ENCODE data around the gene KRT83.
"Not testable (repeated sequence)": the region's sequence is repeated elsewhere in the genome, so short reads cannot be mapped to it uniquely, and the experiment has no call there.

The KRT83 gene

DNA sequence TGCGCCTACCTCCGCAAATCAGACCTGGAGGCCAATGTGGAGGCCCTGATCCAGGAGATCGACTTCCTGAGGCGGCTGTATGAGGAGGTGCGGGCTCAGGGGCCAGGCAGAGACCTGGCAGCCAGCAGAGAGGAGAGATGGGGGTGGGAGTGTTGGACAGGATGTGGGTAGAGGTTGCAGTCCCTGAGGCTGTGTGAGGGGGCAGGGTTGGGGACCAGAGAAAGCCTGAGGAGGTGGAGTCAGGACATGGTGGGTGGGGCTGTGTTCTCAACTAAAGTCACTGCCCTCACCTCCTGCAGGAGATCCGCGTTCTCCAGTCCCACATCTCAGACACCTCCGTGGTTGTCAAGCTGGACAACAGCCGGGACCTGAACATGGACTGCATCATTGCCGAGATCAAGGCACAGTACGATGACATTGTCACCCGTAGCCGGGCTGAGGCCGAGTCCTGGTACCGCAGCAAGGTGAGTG lies 16.2 kb downstream of the KRT83 start:
- not testable (repeated sequence) for H3K4me1 ChIP-seq (ENCODE audit: control insufficient read depth, insufficient read depth, low read length); H3K4me3 ChIP-seq (ENCODE audit: low read depth, low read length); H3K9me3 ChIP-seq (ENCODE audit: control insufficient read depth, insufficient read depth, low read length); H3K9ac ChIP-seq (ENCODE audit: low read depth, low read length); H3K36me3 ChIP-seq (ENCODE audit: control insufficient read depth, insufficient read depth, low read length)
- peaks cover 38% of the 10 kb centered on the region for H3K27me3 ChIP-seq (ENCODE audit: control insufficient read depth, insufficient read depth, low read length)

DNA sequence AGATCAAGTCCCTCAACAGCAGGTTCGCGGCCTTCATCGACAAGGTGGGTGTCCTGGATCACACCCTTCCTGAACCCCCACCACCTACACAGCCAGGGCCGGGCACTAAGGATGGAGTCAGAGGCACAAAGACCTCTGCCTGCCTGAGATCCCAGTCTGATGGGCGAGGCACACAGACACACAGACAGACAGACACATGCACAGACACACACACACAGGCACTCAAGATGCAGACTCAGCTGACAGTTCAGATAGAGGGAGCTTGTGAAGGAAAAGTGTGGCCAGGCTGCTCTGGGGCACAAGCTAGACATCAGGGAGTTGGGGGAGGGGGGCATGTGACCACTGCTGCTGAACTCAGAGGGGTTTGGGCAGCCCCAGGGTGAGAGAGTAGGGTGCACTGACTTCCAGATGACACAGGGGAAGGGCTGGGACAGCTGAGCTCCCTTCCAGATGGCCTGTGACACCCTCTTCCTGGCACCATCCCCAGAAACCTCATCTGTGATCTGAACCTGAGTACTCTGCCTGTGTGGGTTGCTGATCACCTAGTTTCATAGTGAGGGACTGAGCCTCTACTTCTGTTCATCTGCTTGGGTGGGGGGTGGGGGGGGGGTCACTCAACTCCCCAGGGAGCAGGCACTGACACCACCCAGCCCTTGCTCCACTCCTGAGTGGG lies 18.8 kb downstream of the KRT83 start:
- not testable (repeated sequence) for H3K9me3 ChIP-seq (ENCODE audit: control insufficient read depth, insufficient read depth, low read length); H3K9ac ChIP-seq (ENCODE audit: low read depth, low read length); H3K4me3 ChIP-seq (ENCODE audit: low read depth, low read length); H3K36me3 ChIP-seq (ENCODE audit: control insufficient read depth, insufficient read depth, low read length); H3K4me1 ChIP-seq (ENCODE audit: control insufficient read depth, insufficient read depth, low read length)
- H3K27me3 ChIP-seq (ENCODE audit: control insufficient read depth, insufficient read depth, low read length), result peaks cover 13% of the 10 kb centered on the region

GRCh38 chr12:52301721-52302120 lies 19.5 kb downstream of the KRT83 start:
- H3K4me3 ChIP-seq (ENCODE audit: low read depth, low read length); H3K4me1 ChIP-seq (ENCODE audit: control insufficient read depth, insufficient read depth, low read length); H3K27me3 ChIP-seq (ENCODE audit: control insufficient read depth, insufficient read depth, low read length); H3K36me3 ChIP-seq (ENCODE audit: control insufficient read depth, insufficient read depth, low read length); H3K9me3 ChIP-seq (ENCODE audit: control insufficient read depth, insufficient read depth, low read length); H3K9ac ChIP-seq (ENCODE audit: low read depth, low read length): not testable (repeated sequence)

DNA sequence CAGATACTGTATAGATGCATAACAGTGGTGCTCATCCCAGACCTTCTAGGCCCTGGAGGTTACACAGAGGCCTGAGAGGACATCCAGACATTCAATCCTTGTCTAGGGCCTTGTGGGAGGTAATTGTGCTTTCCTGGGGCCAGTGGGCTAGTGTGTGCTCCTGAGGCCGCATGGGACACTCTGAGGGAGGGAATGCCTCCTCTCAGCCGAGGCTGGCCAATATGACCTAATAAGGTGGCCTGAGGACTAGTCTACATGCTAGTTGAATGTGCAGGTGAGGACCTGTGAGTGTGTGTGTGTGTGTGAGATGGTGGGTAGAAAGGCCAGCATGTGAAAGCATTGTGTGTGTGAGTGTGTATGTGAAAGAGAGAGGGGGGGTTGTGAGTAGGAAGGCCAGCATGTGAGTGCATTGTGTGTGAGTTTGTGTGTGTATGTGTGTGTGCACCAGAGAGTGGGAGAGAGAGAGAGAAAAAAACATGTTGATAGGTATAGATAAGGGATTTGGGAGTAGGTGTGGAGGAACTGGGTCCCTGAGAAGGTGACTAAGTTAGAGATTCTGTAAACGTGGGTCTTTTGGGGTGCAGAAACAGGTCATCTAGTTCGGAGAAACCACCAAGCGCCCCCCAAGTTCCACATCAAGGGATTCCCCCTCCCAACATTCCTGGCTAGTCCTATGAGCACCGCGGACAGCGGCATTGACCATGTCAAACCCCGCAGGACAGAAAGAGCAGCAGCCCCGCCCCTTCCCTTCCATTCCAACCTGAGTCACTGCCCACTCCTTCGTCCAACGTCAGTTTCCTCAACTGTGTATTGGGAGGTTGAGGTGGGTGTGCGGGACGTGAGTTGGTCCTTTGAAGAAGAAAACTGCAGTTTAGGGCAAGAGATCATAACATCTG lies 20.2 kb downstream of the KRT83 start:
- H3K9me3 ChIP-seq (ENCODE audit: control insufficient read depth, insufficient read depth, low read length), result no peaks in the 10 kb centered on the region
- H3K4me3 ChIP-seq (ENCODE audit: low read depth, low read length), result no peak overlapping the region
- H3K9ac ChIP-seq (ENCODE audit: low read depth, low read length), result no peak overlapping the region
- H3K36me3 ChIP-seq (ENCODE audit: control insufficient read depth, insufficient read depth, low read length), result no peaks in the 10 kb centered on the region
- H3K4me1 ChIP-seq (ENCODE audit: control insufficient read depth, insufficient read depth, low read length), result no peaks in the 10 kb centered on the region
- H3K27me3 ChIP-seq (ENCODE audit: control insufficient read depth, insufficient read depth, low read length), result peaks cover 3% of the 10 kb centered on the region

GRCh38 chr12:52298677-52299190 lies 22.5 kb downstream of the KRT83 start:
- Histone ChIP-seq H3K9ac (ENCODE audit: low read depth, low read length) (no peak overlapping the region), H3K4me3 (ENCODE audit: low read depth, low read length) (no peak overlapping the region), H3K9me3 (ENCODE audit: control insufficient read depth, insufficient read depth, low read length) (no peaks in the 10 kb centered on the region), H3K4me1 (ENCODE audit: control insufficient read depth, insufficient read depth, low read length) (no peaks in the 10 kb centered on the region), H3K27me3 (ENCODE audit: control insufficient read depth, insufficient read depth, low read length) (peaks cover 3% of the 10 kb centered on the region), H3K36me3 (ENCODE audit: control insufficient read depth, insufficient read depth, low read length) (no peaks in the 10 kb centered on the region)

DNA sequence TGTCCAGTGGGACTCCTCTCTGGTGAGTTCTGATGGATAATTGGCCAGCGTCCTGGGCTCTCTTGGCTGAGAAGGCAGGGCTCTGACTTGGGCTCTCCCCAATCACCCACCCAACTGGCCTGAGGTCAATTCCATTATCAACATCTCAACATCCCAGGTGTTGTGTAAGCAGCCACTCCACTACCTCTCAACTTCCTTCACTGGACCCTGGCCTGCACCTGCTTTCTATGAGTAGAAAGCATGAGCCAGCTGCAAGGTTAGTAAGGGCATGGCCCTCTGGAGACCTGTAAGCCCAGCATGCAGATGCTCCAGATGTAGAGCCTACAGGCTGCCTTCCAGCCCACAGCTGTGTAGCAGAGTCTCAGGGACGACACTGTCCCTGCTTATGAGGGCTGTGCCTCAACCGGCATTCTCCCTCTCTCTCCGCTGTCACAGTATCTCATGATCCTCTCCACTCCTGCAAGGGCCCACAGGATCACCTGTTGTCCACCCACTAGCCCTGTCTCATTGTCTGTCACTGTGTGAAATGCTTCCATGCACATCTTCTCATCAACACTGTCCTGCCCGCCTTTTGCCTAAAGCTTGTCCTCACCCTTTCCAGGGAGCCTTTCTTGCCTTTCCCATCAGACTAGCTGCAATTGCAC lies 24.5 kb downstream of the KRT83 start:
- Histone ChIP-seq H3K36me3 (ENCODE audit: control insufficient read depth, insufficient read depth, low read length) (no peaks in the 10 kb centered on the region), H3K4me3 (ENCODE audit: low read depth, low read length) (no peak overlapping the region), H3K4me1 (ENCODE audit: control insufficient read depth, insufficient read depth, low read length) (no peaks in the 10 kb centered on the region), H3K27me3 (ENCODE audit: control insufficient read depth, insufficient read depth, low read length) (peaks cover 3% of the 10 kb centered on the region), H3K9me3 (ENCODE audit: control insufficient read depth, insufficient read depth, low read length) (no peaks in the 10 kb centered on the region), H3K9ac (ENCODE audit: low read depth, low read length) (no peak overlapping the region)

GRCh38 chr12:52295663-52296062 lies 25.5 kb downstream of the KRT83 start:
- Histone ChIP-seq H3K9ac (ENCODE audit: low read depth, low read length) (no peak overlapping the region), H3K9me3 (ENCODE audit: control insufficient read depth, insufficient read depth, low read length) (no peaks in the 10 kb centered on the region)

GRCh38 chr12:52294803-52295202 lies 26.4 kb downstream of the KRT83 start:
- H3K9ac ChIP-seq (ENCODE audit: low read depth, low read length), result no peak overlapping the region
- H3K4me3 ChIP-seq (ENCODE audit: low read depth, low read length), result no peak overlapping the region
- H3K27me3 ChIP-seq (ENCODE audit: control insufficient read depth, insufficient read depth, low read length), result peaks cover 3% of the 10 kb centered on the region
- H3K9me3 ChIP-seq (ENCODE audit: control insufficient read depth, insufficient read depth, low read length), result no peaks in the 10 kb centered on the region
- H3K36me3 ChIP-seq (ENCODE audit: control insufficient read depth, insufficient read depth, low read length), result no peaks in the 10 kb centered on the region
- no peaks in the 10 kb centered on the region for H3K4me1 ChIP-seq (ENCODE audit: control insufficient read depth, insufficient read depth, low read length)

More at GRCh38 chr12:52295663-52296062, 25.5 kb downstream of the KRT83 start:
- H3K4me3 ChIP-seq (ENCODE audit: low read depth, low read length), result no peak overlapping the region
- peaks cover 3% of the 10 kb centered on the region for H3K27me3 ChIP-seq (ENCODE audit: control insufficient read depth, insufficient read depth, low read length)
- no peaks in the 10 kb centered on the region for H3K36me3 ChIP-seq (ENCODE audit: control insufficient read depth, insufficient read depth, low read length)
- H3K4me1 ChIP-seq (ENCODE audit: control insufficient read depth, insufficient read depth, low read length), result no peaks in the 10 kb centered on the region

- Histone ChIP-seq H3K9me3 (ENCODE audit: control insufficient read depth, insufficient read depth, low read length) (no peaks in the 10 kb centered on the region), H3K4me3 (ENCODE audit: low read depth, low read length) (no peak overlapping the region), H3K4me1 (ENCODE audit: control insufficient read depth, insufficient read depth, low read length) (no peaks in the 10 kb centered on the region), H3K27me3 (ENCODE audit: control insufficient read depth, insufficient read depth, low read length) (peaks cover 3% of the 10 kb centered on the region), H3K9ac (ENCODE audit: low read depth, low read length) (no peak overlapping the region), H3K36me3 (ENCODE audit: control insufficient read depth, insufficient read depth, low read length) (no peaks in the 10 kb centered on the region)
Measured at GRCh38 chr12:52293926-52294325, 27.3 kb downstream of the KRT83 start.

DNA sequence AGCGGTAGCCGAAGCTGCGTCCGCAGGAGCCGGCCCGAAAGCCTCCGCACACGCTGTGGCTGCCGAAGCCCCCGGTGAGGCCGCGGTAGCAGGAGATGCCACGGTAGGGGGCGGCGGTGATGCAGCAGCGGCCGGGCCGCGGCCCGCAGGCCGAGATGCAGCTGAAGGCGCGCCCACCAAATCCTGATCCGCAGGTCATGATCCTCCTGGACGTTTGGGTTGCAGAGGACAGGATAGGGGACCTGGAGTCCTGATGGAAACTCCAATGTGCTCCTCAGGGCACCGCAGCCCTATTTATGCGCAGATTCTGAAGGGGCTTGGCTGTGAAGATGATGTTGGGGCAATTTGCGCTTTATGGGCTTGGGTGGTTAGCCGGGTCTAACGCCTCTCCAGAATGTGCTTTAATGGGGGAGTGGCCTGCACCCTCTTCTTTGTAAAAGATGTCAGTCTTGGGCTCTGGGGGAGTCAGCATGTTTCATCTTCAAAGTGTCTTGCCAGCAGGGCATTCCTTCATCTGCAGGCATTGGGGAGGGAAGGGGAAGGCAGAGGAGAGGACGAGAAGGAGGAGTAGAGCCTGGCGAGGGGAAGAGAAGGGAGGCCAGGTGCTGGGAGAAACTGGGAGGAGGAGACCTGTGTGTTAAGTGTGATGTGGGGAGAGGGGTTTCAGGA lies 29.8 kb downstream of the KRT83 start, which contains the start of gene KRT81:
Gene KRT81, minus strand, starts transcription at position 268 of the 669 bp plus-strand sequence. Its CDS starts 69 bp downstream, at position 199.
- Histone ChIP-seq H3K4me3 (ENCODE audit: low read depth, low read length) (no peak within 1 kb of the TSS), H3K4me1 (ENCODE audit: control insufficient read depth, insufficient read depth, low read length) (no peaks in the 10 kb centered on the region), H3K9ac (ENCODE audit: low read depth, low read length) (no peak within 1 kb of the TSS), H3K27me3 (ENCODE audit: control insufficient read depth, insufficient read depth, low read length) (no peaks in the 10 kb centered on the region), H3K36me3 (ENCODE audit: control insufficient read depth, insufficient read depth, low read length) (no peaks in the 10 kb centered on the region), H3K9me3 (ENCODE audit: control insufficient read depth, insufficient read depth, low read length) (no peaks in the 10 kb centered on the region)

- H3K9ac ChIP-seq (ENCODE audit: low read depth, low read length); H3K36me3 ChIP-seq (ENCODE audit: control insufficient read depth, insufficient read depth, low read length); H3K9me3 ChIP-seq (ENCODE audit: control insufficient read depth, insufficient read depth, low read length); H3K4me3 ChIP-seq (ENCODE audit: low read depth, low read length); H3K4me1 ChIP-seq (ENCODE audit: control insufficient read depth, insufficient read depth, low read length); H3K27me3 ChIP-seq (ENCODE audit: control insufficient read depth, insufficient read depth, low read length): not testable (repeated sequence)
Measured at GRCh38 chr12:52290483-52291134, 30.6 kb downstream of the KRT83 start.

Measured in iPS-15b (cell line).